Gastrocnemius medialis (tissue), 4 donors: ENCODE results near the gene CCT5.

Source experiments
- CTCF ChIP-seq, 5 experiments: fragments of 450-650 bp in 3 of 5; fragments of 200-600 bp in 2 of 5; sonication (generic) in 2 of 5; IDR thresholded peaks in 4 of 5; conservative IDR thresholded peaks in 1 of 5; 1 replicate in 4 of 5; 2 replicates in 1 of 5; pipeline ENCODE4 v1.5.1; 2016 to 2019; ENCODE audit warnings: antibody characterized with exemption in 5 of 5, mild to moderate bottlenecking in 3 of 5, moderate library complexity in 3 of 5
- POLR2A ChIP-seq, 2 donors: fragments of 450-650 bp; IDR thresholded peaks; one replicate each; pipeline ENCODE4 v1.6.1; 2017; ENCODE audit warnings: antibody characterized with exemption in 2 of 2, mild to moderate bottlenecking in 2 of 2, moderate library complexity in 2 of 2

- TF ChIP-seq POLR2A (IDR thresholded peaks at IDR 0.05): no peak
- TF ChIP-seq CTCF (IDR thresholded peaks at IDR 0.05 in 4 of 5, conservative IDR thresholded peaks at IDR 0.05 in 1 of 5): no peak
These were observed 16.8 kb downstream of the CCT5 start for GRCh38 chr5:10266839-10267238.
